GM03348 (cell line): ENCODE data around the gene FLT1.

ENCODE experiments used
- DNase-seq: peaks from one replicate; pipeline ENCODE4 v3.0.0; 2012; ENCODE audit warnings: low spot score

FLT1 gene

DNA sequence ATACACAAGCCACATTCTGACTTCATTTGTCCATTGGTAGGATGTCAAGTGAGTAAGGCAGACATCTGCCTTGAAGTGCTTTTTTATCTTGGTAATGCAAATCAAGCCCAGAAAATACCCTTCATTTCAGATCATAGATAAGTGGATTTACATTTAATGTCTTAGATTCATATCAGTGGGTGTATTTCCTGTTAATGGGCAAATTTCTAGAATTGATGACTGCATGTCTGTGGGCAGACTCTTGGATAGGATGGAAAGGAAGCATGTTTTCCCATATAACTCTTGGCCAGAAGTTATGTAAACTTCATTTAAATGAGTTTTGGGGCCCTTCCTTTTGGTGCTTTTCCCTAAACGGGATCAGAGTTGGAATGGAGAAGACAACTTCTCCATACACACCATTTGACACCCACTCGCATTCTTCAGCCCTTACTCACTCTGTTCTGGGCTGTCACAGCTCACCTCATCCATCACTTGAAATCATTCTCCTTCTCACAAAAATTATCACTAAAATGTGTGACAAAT lies 154.6 kb downstream of the FLT1 start:
- DNase-seq = peak; percentile 63

DNA sequence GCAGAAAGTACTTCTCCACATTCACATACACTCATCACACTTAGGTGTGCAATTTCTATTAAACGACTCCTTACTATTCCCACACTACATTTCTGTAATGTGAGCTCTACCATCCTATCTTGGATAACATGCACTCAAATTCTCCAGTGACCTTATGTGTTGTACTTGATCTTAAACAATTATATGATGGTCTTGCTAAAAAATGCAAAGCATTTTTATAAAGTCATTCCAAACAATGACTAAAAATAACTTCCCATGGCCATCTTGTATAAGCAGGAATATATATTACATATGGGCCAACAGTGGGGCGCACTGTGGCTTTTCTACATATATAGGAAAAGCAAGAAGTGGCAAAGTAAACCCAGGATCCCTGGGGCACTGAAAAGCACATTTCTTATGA lies 155.5 kb downstream of the FLT1 start:
- DNase-seq = no peak

- DNase-seq = no peak
Observed at GRCh38 chr13:28338742-28339141, 156.2 kb downstream of the FLT1 start.

DNA sequence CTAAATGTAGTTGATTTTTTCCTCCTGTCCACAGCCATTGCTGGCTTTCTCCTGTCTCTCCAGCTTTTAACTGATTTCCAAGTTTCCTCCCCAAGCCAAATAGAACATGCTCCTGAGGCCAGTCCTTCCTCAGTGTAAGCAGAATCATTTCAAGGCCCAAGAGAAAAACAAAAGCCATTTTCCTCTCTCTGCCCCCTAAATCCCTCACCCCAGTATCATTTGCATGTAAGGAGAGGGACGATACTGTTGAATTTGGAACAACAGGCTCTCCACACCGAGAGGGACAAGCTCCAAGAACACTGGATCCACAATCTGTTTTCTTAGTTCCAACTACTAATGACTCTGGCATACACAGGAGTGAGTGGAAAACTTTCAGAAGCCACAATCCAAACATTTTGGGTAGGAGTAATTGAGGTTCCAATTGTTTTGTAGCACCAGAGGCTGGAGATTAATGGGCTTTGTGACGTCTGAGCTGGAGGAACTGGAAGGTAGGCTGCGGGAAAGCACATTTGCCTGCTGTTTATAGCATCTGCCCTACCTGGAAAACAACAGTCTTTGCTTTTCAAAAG lies 156.8 kb downstream of the FLT1 start:
- no peak for DNase-seq

DNA sequence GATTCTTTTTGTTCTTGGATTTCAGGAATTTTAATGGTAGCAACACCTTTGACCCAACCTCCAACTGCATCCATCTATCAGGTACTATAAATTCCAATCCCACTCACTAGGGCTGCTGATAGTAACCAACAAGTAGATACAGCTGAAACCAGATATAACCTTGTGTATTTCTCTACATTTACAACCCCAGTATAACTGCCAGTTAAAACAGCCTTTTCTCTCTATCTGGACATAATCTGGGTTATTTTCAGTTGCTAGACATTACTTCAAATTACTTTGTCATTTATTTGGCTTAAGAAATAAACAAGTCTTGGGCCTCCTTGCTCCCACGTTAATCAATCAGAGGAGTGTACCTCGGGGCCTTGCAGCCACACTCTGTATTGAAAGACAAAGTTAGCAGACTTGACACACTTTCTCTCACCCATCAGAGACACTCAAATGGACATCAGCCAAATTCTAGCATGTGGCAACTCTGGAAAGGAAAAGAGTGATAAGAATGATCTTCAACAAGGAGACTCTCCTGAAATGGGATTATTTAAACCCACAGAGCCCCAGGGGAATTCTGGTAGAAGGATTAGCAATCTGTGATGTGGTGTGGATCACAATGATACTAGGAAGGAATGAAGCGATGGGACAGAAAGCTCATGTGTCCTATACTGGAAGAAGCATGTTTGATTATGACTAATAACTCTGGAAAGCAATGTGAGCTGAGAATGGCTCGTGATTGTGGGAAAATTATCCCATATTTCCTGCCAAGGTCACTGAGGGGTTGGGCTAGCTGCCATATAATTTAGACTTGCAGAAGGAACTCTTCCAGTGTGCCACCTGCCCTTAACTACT lies 157.5 kb downstream of the FLT1 start:
- peak; percentile 66 for DNase-seq

DNA sequence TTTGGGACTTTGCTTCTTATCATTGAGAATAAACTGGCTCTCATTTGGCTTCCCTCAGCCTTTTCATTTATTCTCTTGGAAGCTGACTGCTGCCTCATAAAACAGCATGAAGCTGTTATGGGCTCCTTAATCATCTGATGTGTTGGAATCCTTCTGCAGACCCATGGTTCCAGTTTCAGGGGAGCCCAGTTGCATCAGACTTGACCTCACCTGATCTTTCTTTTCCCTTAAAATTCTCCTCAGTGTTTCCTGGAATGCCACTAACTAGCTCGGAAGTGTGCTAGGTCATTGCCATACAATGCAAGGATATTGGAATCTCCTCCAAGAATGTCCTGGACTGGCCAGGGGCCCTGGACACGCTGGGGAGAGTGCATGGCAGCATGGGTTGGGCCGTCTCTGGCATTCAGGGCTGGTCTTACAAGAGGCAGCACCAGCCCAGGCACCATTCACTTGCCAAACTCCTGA lies 158.7 kb downstream of the FLT1 start:
- DNase-seq = no peak

DNA sequence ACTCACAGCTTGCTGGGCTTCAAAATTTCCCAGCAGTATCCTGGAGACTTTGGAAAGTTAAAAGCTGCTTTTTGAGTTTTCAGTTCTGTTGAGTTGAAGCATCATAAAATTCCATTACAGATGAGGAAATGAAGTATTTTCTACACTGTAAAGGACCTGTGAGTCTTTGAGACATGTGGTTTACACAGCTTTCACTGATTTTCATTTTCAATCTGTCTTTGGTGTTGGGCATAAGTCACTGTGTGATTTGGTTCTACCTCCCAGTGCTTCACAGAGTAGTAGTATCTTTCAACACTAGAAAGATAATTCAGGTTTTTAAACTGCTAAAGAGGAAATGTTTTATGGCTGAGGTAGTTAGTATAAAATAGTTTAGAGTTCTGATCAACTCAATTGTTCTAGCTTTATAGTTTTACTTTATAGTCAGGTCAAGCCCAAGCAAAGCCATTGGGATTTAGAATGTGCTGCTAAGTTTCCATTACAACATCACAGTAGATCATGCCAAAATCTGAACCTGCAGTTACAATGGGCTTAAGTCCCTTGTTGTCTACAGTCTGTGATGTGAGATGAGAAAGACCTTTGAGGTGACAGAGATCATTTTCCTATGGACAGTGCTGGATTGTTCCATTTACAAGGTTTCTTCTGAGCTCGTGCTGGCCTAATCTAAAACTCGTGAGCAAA lies 161.6 kb downstream of the FLT1 start:
- no peak for DNase-seq

DNA sequence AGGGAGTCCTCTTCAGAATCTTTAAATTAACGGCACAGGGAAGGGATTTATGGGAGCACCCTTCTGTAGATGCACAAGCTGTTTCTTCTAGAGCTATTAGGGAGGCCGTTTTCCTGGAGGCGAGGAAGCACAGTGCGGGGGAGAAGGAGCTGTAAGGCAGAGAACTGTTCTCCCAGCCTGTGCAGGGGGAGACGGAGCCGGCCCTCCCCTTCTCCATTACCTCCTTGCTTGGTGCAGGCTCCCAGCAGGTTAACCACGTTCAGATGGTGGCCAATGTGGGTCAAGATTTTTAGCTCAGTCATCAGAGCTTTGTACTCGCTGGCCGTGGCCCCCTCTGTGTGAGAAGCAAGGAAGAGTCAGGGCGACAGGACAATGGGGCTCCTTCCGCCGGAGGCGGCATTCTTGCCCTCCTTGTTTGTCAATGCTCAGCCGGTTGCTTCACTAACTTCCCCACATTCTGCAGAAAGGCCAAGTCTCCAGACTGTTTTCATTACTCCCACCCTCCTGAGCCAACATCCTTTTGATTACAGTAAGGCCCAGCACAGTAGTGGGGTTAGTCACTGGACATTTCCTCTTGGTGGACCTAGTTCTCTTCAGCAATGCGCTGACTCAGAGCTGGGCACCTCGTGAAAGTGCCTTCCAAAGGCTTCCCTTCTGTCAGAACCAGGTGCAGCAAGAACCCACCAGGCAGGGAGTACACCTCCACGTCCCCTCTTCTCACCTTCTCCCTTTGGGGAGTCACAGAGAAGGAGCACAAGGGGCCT lies 165.4 kb downstream of the FLT1 start:
- DNase-seq = peak; percentile 92

DNA sequence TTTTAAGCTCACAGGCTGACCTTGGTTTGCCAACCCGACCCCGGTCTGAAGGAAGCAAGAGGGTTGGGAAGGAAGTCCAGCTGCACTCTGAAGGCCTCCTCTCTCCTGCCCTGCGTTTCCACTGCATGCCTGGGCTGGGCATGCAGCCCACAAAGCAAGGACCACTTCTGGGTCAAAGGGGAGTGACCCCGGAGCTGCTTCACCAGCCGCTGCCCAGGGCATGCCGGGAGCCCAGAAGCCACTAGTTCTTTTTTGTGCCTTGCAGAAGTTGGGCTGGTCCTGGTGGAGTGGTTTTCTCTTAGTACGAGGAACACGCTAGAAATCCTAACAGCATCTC lies 166.7 kb downstream of the FLT1 start:
- DNase-seq = no peak

GRCh38 chr13:28327373-28328270 lies 167.3 kb downstream of the FLT1 start:
- peak; percentile 37 for DNase-seq

- peak; percentile 23 for DNase-seq
Observed at GRCh38 chr13:28326056-28326455, 168.9 kb downstream of the FLT1 start.

DNA sequence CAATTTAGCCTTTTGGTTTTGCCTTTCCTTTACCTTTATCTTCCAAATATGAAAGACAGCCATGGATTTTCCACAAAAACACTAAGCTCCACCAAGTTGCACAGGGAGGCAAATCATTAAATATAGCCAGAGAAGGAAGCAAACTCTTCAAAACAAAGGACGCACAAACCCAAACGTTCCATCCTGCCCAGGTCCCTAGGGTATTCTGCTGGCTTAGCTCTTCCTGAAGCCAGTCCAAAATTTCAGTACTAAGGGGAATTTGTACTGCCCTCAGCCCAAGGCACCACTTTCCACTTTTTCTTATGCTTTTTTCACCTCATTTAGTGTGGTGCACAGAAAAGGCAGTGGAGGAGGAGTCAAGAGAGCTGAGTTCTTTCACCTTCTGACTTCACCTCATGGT lies 169.9 kb downstream of the FLT1 start:
- peak; percentile 27 for DNase-seq

DNA sequence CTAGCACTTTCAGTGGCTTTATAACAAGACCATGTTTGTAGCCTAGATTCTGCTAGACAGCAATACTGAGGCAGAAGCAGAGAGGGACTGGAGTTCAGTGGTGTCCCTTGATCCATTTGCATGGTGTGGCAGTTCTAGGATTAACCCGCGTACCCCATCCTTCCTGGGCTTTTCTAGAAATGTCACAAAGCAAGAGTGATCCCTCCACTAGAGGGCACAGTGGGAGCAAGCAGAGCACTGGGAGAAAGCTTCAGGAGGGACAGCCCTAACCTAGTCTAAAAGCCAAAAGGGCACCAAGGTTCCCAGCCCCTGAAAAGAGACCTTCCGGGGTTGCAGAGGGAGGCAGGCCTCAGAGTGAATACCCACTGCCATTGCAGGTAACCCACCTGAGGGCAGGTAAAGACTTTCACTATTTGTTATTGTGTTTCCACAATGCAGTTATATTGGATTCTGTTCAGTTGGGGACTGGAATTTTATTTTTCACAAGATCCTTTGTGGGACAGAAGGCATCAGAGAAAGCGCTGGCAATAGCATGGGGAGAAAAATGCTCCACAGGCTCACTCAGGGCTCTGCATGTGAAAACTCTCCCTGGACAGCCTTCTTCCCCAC lies 170.6 kb downstream of the FLT1 start:
- peak; percentile 84 for DNase-seq

GRCh38 chr13:28322256-28322905 lies 172.5 kb downstream of the FLT1 start:
- DNase-seq = no peak

DNA sequence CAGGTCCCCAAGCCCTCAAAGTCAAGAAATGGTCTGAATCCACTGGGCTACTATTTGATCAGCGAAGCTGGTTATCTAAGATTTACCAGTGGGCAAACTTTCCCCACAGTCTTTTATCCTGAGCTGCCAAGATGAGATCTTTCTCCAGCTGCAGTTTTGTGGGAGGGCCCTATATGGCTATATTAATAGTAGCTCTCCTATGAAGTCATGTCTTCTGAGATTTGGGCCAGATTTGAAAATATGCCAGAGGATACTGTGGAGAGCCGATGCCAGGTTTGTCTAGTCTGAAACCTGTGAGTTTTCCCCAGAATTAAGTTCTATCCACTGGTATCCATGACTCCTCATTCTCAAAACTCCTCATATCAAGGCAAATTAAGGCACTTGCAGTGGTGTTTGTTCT lies 173.2 kb downstream of the FLT1 start:
- DNase-seq = no peak

GRCh38 chr13:28320884-28321574 lies 173.9 kb downstream of the FLT1 start:
- DNase-seq = no peak

DNA sequence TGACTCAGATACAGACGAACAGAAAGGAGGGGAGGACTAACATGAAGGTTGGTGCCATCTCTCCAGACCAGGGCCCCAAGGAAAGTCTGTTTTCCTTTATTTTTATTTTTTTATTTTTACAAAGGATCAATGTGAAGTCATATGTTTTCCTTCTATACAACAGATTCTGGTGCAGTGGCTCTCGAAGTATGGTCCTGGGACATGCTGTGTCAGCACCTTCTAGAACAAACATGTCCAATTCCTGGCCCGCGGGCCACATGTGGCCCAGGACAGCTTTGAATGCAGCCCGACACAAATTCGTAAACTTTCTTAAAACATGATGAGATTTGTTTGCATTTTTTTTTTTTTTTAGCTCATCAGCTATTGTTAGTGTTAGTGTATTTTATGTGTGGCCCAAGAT lies 174.7 kb downstream of the FLT1 start:
- no peak for DNase-seq

DNA sequence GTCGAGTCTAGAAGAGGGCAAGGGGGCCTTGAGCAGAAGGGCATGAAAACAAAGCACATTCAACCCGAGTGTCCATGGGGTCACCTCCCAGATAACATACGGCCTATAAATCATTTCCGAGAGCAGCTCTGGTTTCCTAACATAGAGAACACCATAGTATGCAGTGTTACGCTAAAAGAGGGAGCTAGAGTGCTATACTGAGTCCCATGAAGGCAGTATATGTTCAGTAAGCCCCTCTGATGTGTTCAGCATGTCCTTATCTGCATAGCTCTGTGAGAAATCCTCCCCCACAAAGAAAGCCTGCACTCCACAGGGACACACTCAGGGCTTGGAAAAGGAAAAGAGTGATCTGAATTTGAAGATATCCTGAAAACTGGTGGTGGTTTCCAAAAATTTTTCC lies 175.4 kb downstream of the FLT1 start:
- DNase-seq = no peak

GRCh38 chr13:28318496-28318895 lies 176.4 kb downstream of the FLT1 start:
- peak; percentile 25 for DNase-seq

GRCh38 chr13:28316836-28317235 lies 178.1 kb downstream of the FLT1 start:
- no peak for DNase-seq
